Duodenal mucosa (tissue), 2 donors: ENCODE data around the gene BCORL1.

Experiments used
- H3K27ac ChIP-seq: one replicate; pipeline ENCODE4 v1.7.0; 2013; ENCODE audit warnings: low read depth, low read length
- H3K27me3 ChIP-seq, 2 donors: one replicate each; pipeline ENCODE4 v1.7.0; 2013; ENCODE audit warnings: low read length in 2 of 2, control low read depth in 1 of 2; ENCODE audit not compliant: insufficient read depth in 2 of 2, control insufficient read depth in 1 of 2
- H3K36me3 ChIP-seq, 2 donors: one replicate each; pipeline ENCODE4 v1.7.0; 2013; ENCODE audit warnings: low read length in 2 of 2, control low read depth in 1 of 2; ENCODE audit not compliant: insufficient read depth in 2 of 2, control insufficient read depth in 1 of 2
- H3K4me1 ChIP-seq, 2 donors: one replicate each; pipeline ENCODE4 v1.7.0; 2013; ENCODE audit warnings: low read length in 2 of 2, control low read depth in 1 of 2; ENCODE audit not compliant: insufficient read depth in 2 of 2, control insufficient read depth in 1 of 2
- H3K4me3 ChIP-seq, 2 donors: one replicate each; pipeline ENCODE4 v1.7.0; 2013; ENCODE audit warnings: low read length in 2 of 2, low read depth in 1 of 2
- H3K9ac ChIP-seq, 2 donors: one replicate each; pipeline ENCODE4 v1.7.0; 2013; ENCODE audit warnings: low read length in 2 of 2, low read depth in 1 of 2
- H3K9me3 ChIP-seq, 2 donors: one replicate each; pipeline ENCODE4 v1.7.0; 2013; ENCODE audit warnings: low read length in 2 of 2, control low read depth in 1 of 2; ENCODE audit not compliant: control insufficient read depth in 1 of 2

The BCORL1 gene

DNA sequence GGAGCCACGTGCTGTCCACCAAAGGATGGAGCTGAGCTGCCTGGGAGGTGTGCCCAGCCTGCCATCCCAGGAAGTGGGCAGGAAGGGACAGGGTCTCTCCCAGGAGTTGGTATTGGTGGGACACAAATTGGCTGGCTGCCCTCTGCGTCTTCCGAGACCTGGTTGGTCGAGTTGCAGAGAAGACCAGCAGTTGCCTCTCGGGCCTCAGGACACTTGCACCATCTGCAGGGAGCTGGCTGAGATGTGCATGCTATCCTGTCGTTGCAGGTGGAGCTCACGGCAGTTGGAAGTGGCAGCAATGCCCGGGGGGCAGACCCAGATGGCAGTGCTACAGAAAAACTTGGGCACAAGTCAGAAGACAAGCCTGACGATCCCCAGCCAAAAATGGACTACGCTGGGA, 30.2 kb downstream of the BCORL1 start:
- no peaks in the 10 kb centered on the region for H3K4me1 ChIP-seq
- peaks cover 6 to 43% of the 10 kb centered on the region in 2 donors for H3K36me3 ChIP-seq

DNA sequence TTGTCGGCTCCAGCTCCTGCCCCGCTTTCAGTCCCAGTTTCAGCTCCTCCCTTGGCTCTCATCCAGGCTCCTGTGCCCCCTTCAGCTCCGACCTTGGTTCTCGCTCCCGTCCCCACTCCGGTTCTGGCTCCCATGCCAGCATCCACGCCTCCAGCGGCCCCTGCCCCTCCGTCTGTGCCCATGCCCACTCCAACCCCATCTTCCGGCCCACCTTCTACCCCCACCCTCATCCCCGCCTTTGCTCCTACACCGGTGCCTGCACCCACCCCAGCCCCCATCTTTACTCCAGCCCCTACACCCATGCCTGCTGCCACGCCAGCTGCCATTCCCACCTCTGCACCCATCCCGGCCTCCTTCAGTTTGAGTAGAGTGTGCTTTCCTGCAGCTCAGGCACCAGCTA, 31.2 kb downstream of the BCORL1 start:
- H3K36me3 ChIP-seq: peaks cover 6 to 42% of the 10 kb centered on the region in 2 donors
- H3K9ac ChIP-seq: no peak overlapping the region
- H3K4me3 ChIP-seq: no peak overlapping the region
- H3K4me1 ChIP-seq: no peaks in the 10 kb centered on the region
- no peaks in the 10 kb centered on the region for H3K27me3 ChIP-seq
- no peak overlapping the region for H3K27ac ChIP-seq
- no peaks in the 10 kb centered on the region for H3K9me3 ChIP-seq

More for the DNA sequence above, 30.2 kb downstream of the BCORL1 start:
- Histone ChIP-seq H3K9ac (no peak overlapping the region), H3K9me3 (no peaks in the 10 kb centered on the region), H3K27me3 (no peaks in the 10 kb centered on the region), H3K4me3 (no peak overlapping the region), H3K27ac (no peak overlapping the region)

DNA sequence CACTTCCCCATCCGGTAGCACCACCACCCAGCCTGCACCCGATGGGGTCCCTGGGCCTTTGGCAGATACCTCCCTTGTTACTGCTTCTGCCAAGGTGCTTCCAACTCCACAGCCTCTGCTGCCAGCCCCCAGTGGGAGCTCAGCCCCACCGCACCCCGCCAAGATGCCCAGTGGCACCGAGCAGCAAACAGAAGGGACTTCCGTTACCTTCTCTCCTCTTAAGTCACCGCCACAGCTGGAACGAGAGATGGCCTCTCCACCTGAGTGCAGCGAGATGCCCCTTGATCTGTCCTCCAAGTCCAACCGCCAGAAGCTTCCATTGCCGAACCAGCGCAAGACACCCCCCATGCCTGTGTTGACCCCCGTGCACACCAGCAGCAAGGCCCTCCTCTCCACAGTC, 31.9 kb downstream of the BCORL1 start:
- Histone ChIP-seq H3K27me3 (no peaks in the 10 kb centered on the region), H3K4me1 (no peaks in the 10 kb centered on the region), H3K9me3 (no peaks in the 10 kb centered on the region), H3K36me3 (peaks cover 6 to 39% of the 10 kb centered on the region in 2 donors), H3K4me3 (no peak overlapping the region), H3K9ac (no peak overlapping the region), H3K27ac (no peak overlapping the region)

DNA sequence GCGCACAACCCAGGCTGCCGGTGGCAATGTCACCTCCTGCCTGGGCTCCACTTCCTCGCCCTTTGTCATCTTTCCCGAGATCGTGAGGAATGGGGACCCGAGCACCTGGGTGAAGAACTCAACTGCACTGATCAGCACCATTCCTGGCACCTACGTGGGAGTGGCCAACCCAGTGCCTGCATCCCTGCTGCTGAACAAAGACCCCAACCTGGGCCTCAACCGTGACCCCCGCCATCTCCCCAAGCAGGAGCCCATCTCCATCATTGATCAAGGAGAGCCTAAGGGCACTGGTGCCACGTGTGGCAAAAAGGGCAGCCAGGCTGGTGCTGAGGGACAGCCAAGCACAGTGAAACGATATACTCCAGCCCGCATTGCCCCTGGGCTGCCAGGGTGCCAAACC, 32.3 kb downstream of the BCORL1 start:
- H3K27ac ChIP-seq: no peak overlapping the region
- no peaks in the 10 kb centered on the region for H3K9me3 ChIP-seq
- H3K4me1 ChIP-seq: no peaks in the 10 kb centered on the region
- no peak overlapping the region for H3K4me3 ChIP-seq
- no peak overlapping the region for H3K9ac ChIP-seq
- H3K27me3 ChIP-seq: no peaks in the 10 kb centered on the region
- H3K36me3 ChIP-seq: peaks cover 6 to 40% of the 10 kb centered on the region in 2 donors

DNA sequence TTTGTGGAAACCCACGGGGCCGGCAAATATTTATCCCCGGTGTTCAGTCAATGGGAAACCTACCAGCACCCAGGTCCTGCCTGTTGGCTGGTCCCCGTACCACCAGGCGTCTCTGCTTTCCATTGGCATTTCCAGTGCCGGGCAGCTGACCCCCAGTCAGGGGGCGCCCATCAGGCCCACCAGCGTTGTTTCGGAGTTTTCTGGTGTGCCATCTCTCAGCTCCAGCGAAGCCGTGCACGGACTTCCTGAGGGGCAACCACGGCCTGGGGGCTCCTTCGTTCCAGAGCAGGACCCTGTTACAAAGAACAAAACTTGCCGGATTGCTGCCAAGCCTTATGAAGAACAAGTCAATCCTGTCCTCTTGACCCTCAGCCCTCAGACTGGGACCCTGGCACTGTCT, 32.7 kb downstream of the BCORL1 start:
- Histone ChIP-seq H3K9ac (no peak overlapping the region), H3K4me3 (no peak overlapping the region), H3K4me1 (no peaks in the 10 kb centered on the region), H3K9me3 (no peaks in the 10 kb centered on the region), H3K27me3 (no peaks in the 10 kb centered on the region), H3K27ac (no peak overlapping the region), H3K36me3 (peaks cover 6 to 42% of the 10 kb centered on the region in 2 donors)

DNA sequence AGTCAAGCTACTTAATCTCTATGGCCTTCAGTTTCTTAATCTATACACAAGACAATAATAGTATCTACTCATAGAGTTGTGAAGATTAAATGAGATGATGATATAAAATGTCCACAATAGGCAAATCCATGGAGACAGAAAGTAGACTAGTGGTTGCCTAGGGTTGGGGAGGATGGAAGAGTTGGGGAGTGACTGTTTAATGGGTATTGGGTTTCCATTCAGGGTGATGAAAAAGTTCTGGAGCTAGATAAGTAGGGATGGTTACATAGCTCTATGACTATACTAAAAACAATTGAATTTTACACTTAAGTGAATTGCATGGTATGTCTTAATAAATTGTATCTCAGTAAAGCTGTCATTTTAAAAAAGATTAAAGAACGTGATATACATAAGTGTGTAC, 35.7 kb downstream of the BCORL1 start:
- H3K27ac ChIP-seq: no peak overlapping the region
- peaks cover 4 to 50% of the 10 kb centered on the region in 2 donors for H3K36me3 ChIP-seq
- no peak overlapping the region for H3K4me3 ChIP-seq
- no peaks in the 10 kb centered on the region for H3K4me1 ChIP-seq
- H3K9ac ChIP-seq: no peak overlapping the region
- no peaks in the 10 kb centered on the region for H3K27me3 ChIP-seq
- no peaks in the 10 kb centered on the region for H3K9me3 ChIP-seq

DNA sequence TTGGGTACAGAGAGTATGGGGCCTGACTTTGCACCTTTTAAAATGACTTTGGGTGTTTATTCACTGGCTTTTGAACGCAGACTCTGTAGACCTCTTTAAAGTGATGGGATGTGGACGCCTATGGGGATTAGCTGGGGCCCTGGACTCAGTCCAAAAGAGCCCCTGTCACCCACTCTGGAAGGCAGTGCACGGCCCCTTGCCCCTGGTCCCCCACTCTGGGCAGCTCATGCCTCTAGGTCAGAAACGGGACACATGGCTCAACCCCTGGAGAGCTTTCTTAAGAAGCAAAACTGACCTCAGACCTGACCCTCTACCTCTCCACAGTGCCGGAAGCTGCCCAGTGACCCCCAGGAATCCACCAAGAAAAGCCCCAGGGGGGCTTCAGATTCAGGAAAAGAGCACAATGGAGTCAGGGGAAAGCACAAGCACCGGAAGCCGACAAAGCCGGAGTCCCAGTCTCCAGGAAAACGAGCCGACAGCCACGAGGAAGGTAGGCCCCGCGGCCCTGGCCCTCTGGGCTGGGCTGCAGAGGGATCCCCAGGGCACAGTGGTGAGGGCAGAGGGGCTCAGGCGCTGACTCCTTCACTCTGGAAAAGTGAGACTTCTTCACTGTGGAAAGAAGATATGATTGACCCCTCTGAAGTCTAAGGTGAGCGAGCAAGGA, 38.4 kb downstream of the BCORL1 start:
- Histone ChIP-seq H3K27ac (no peak overlapping the region), H3K9ac (no peak overlapping the region), H3K4me3 (no peak overlapping the region), H3K36me3 (peaks cover 5 to 44% of the 10 kb centered on the region in 2 donors), H3K27me3 (no peaks in the 10 kb centered on the region), H3K9me3 (no peaks in the 10 kb centered on the region), H3K4me1 (peaks cover 6 to 7% of the 10 kb centered on the region in 2 donors)

DNA sequence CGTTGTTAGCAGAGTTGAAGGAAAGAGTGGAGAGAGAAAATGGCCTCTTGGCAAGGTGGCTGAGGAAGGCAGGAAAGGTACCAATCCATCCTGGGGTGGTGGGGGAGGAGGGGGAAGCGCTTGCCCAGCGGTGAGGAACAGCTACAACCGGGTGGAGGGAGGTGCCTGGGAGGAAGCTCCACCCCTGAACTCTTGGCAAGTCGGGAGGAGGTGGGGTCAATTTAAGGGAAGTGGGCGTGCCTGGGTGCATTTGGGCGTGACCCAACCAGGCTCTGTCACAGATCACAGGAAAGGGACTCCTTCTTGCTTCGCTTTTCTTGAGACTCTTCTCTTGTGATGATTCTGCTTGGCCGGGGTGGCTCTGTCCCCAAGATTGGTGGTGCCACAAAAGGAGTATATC, 41.7 kb downstream of the BCORL1 start:
- Histone ChIP-seq H3K9me3 (no peaks in the 10 kb centered on the region), H3K36me3 (peaks cover 5 to 44% of the 10 kb centered on the region in 2 donors), H3K9ac (no peak overlapping the region), H3K27me3 (no peaks in the 10 kb centered on the region), H3K4me3 (no peak overlapping the region), H3K4me1 (peaks cover 6 to 7% of the 10 kb centered on the region in 2 donors), H3K27ac (no peak overlapping the region)

DNA sequence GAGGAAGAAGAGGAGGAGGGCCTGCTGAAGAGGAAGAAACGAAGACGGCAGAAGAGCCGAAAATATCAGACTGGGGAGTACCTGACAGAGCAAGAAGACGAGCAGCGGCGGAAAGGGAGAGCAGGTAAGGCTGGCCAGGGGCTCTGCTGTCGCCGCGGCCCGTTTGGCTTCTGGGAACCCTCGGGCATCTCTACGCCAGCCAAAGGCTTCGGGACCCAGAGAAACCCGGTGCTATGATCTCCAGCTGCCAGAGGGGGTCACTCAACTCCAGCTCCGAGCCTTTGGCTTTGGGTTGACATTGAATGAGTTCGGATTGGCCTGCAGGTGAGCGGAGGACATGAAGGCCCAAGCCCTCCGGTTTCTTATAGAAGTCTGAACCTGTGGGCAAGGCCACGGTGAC, 42.8 kb downstream of the BCORL1 start:
- Histone ChIP-seq H3K9ac (no peak overlapping the region), H3K4me1 (peaks cover 6 to 7% of the 10 kb centered on the region in 2 donors), H3K27ac (no peak overlapping the region), H3K27me3 (no peaks in the 10 kb centered on the region), H3K36me3 (peaks cover 5 to 47% of the 10 kb centered on the region in 2 donors), H3K9me3 (no peaks in the 10 kb centered on the region), H3K4me3 (no peak overlapping the region)

DNA sequence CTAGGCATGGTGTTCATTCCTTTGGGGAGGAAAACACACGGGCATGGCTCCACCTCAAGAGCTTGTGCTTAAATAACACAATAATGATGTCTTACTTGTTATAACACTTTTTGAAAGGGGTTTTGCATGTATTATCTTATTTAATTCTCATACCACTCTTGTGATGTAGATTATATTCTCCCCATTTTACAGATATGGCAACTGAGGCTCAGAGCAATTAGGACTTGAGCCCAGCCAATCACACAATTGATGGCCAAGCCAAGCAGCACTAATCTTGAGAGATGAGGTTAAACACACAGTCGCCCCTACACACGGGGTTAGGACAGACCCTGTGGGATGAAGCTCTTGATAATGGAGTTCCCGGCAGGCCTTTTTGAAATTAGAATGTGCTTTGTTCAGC, 45.1 kb downstream of the BCORL1 start:
- Histone ChIP-seq H3K4me3 (no peak overlapping the region), H3K4me1 (peaks cover 6 to 7% of the 10 kb centered on the region in 2 donors), H3K9me3 (no peaks in the 10 kb centered on the region), H3K36me3 (peaks cover 5 to 39% of the 10 kb centered on the region in 2 donors), H3K27me3 (no peaks in the 10 kb centered on the region), H3K9ac (no peak overlapping the region), H3K27ac (no peak overlapping the region)
